CD4-positive, alpha-beta T cell treated with Interleukin-6 at 100 ng/mL for 8 hours (primary cell): ENCODE data around the gene ELF4.
A peak's percentile ranks its signal among the peaks of the same experiment; 100 is the strongest.
"Not testable (repeated sequence)": the region's sequence is repeated elsewhere in the genome, so short reads cannot be mapped to it uniquely, and the experiment has no call there.

ENCODE experiments used
- DNase-seq: peaks from one replicate; pipeline ENCODE4 v3.0.0-alpha.2; 2020; ENCODE audit warnings: mixed read lengths, low spot score

Gene ELF4

DNA sequence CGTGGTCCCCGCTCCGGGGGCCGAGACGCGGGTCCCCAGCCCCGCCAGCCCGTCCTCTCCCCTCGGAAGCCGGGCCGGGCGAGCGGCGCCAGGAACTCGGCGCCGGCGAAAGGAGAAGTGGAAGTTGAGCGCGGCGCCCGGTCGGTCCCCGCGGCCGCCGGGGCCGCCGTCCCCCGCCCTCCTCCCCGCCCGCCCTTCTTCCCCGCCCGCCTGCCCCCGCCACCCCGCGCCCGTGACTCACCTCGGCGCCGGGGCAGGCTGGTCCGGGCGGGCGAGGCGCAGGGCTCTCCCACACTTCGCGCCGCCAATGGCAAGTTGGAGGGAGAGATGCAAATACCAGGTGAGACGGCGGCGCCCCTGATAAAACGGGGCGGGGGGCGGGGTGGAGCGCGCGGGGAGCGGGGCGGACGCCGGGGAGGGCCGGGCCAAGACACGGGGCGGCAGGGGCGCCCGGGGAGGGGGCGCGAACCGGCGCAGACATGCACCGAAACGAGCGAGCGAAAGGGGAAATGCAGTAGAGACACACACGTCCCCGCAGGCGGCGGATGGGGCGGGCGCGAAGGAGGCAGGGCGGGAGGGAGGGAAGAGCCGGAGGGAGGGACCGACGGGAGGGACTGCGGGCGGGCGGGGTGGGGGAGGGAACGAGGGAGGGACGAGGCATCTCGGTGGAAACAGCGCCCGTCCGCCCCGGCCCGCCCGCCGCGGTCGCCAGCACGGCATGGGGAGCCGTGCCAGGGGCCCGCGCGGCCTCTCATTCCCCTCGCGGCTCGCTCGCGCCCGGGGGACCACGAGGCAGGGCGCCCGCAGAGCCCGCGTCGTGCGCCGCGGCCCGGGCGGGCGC lies at the start of gene ELF4:
Gene ELF4, minus strand, starts transcription at position 119 of the 841 bp plus-strand sequence. CDS start 29,167 bp downstream, outside the sequence.
- peak; percentile 68 for DNase-seq

DNA sequence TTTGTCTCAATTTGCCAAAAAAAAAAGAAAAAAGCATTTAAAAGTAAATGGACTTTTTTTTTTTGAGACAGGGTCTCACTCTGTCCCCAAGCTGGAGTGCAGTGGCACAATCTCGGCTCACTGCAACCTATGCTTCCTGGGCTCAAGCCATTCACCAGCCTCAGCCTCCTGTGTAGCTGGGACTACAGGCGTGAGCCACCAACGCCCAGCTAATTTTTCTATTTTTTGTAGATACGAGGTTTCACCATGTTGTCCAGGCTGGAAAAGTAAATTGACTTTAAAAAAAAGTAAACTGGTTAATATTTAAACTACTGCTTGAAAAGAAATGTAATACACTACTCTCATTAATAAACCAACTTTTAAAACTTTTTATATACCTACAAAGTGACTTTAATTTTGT lies 49.5 kb upstream of the ELF4 start:
- DNase-seq, result no peak

DNA sequence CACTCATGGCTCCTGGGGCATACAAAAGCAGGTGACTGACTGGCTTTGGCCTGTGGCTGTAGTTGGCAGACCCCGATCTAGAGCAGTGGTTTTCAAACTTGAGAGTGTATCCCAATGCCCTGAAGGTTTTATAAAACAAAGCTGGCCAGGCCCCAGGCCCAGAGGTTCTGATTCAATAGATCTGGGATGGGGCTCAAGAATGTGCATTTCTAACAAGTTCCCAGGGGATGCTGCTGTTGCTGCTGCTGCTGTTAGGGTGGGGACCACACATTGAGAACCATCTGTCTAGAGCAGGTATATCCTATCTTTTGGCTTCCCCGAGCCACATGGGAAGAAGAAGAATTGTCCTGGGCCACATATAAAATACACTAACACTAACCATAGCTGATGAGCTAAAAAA lies 48.0 kb upstream of the ELF4 start:
- no peak for DNase-seq

GRCh38 chrX:130155564-130155963 lies 45.3 kb upstream of the ELF4 start:
- no peak for DNase-seq

GRCh38 chrX:130147631-130148030 lies 37.3 kb upstream of the ELF4 start:
- no peak for DNase-seq

- no peak for DNase-seq
Measured at GRCh38 chrX:130145123-130145522, 34.8 kb upstream of the ELF4 start.

GRCh38 chrX:130144509-130144908 lies 34.2 kb upstream of the ELF4 start:
- DNase-seq, result no peak

DNA sequence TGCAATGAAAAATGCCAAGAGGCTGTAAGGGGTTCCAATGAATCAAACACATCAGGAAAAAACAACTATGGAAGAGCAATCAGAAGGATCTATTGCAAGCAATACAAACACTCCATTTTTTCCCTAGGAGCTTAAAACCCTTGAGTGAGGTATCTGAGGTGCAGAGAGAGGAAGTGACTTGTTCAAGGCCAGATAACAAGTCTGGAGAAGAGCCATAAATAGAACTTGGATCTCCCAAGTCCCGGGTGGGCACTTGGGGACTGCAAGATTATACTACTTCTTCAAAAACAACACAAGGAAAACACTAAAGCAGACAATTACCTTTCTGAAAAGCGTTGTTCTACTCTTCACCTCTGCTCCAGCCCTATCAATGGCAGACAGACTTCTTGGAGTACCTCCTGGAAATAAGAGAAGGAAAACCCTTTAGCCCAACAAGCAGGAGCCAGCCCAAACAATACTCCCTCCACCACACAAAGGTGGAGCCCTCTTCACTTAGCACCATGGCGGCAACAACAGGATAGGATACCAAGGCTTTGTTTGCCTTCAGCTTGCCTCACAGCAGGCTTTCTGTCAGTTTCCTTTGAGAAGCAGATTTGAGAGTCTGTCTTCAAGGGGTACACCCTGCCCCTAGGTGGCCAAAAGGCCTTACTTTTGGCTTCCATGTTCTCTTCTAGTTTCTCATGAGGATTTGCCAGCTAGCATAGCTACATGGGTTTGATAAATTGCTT lies 29.3 kb upstream of the ELF4 start:
- no peak for DNase-seq

DNA sequence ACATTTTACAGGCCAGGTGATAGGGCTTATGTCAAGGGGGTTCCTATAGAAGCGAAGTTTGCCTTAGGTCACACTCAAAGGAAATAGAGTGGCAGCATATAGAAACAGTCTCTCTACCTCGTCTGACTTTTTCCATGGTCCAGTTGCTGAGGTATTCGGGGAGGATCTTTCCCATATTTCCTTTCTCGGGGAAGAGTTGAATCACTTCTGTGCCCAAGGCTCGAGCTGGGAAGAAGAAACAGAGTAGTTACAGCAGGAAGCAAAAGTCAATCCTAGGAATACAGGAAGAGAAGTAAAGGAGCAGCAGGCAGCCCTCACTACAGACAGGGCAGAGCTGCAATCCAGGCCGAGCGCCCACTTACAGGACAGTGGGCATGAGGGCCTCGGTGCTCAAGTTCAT lies 26.7 kb upstream of the ELF4 start:
- no peak for DNase-seq

DNA sequence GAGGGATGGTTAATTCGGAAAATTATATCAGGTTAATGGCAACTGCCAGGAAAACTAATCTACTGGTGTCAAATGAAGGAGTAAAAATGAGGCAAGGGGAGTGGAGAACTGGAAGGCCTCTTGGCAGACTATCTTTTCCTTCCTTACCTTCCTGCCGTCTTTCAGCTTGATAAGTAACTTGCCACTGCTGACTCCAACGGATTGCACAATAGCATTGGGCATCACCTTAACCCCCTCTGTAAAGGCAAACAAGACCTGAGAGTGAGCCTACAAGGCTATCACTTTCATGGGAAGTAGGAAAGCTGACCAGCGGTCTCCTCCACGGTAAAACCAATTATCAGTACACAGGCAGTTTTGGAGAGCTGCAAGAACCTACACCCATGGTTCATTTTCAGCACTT lies 26.2 kb upstream of the ELF4 start:
- no peak for DNase-seq

DNA sequence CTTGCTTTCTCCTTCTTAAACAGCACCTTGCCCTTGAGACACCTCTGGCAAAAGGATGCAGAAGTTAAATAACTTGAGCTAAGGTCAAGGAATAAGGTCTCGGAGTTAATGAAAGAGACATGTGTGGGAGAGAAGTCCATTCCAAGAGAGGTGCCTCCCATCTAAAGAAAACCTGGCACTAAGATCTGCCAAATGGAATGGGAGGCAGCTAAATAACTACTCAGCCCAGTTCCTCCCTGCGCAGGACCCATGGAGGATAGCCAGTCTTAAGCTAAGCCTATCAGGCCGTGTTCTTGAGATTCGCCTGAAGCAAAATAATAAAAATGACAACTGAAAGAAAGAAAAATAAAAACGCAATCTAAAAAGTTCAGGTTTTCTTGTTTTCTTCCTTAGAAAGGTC lies 20.7 kb upstream of the ELF4 start:
- no peak for DNase-seq

GRCh38 chrX:130125091-130125874 lies 15.0 kb upstream of the ELF4 start:
- DNase-seq, result no peak

DNA sequence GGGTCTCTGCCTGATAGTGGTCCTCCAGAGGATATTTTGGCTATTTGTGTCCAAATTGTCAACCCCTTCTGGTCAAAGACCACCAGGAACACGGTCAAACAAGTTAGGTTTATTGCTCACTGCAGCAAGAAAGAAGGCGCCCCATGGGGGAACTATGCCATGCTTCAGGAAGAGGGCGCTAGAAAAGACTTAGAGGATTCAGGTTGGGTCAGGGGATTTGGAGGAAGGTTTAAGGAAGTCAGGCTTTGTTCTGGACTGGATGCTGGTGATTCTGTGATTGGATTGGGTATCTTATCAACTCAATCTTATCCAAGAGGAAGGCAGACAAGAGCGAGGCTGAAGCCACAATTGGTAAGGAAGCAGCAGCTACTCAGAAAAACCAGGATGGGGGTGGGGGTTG lies 14.3 kb upstream of the ELF4 start:
- no peak for DNase-seq

DNA sequence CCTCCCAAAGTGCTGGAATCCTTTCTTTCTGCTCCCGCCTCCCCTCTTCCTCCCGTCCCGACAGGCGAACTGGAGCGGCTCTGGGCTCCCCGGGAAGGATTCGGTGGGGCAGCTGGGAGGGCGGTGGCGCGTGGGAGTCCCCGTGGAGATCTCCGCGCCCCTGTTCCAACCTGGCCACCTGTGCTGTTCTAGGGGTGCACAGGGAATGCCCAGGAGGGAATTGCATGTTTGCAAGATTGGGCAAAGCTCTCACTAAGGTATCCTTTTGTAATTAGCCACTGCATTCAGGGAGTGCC lies 11.2 kb upstream of the ELF4 start:
- no peak for DNase-seq

GRCh38 chrX:130120746-130121504 lies 10.6 kb upstream of the ELF4 start:
- peak; percentile 61 for DNase-seq

DNA sequence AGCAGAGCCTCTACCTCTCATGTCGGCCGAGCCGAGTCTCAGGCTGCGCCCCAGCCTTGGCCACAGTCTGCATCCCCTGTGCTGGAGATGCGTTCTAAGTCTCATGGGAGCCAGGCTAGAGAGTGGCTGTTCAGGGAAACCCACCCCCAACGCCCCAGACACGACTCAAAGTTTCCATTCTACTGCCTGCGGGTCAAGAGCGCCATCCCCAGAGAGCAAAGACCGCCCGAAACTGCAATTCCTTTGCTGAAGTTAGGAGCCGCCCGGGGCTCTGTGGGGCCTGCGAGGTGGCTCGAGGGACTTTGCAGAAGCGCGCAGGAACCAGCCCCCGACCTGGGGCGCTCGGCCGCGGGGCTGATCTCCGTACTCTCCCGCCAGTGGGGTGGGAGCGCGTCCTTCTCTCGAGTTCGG lies 10.0 kb upstream of the ELF4 start:
- no peak for DNase-seq

DNA sequence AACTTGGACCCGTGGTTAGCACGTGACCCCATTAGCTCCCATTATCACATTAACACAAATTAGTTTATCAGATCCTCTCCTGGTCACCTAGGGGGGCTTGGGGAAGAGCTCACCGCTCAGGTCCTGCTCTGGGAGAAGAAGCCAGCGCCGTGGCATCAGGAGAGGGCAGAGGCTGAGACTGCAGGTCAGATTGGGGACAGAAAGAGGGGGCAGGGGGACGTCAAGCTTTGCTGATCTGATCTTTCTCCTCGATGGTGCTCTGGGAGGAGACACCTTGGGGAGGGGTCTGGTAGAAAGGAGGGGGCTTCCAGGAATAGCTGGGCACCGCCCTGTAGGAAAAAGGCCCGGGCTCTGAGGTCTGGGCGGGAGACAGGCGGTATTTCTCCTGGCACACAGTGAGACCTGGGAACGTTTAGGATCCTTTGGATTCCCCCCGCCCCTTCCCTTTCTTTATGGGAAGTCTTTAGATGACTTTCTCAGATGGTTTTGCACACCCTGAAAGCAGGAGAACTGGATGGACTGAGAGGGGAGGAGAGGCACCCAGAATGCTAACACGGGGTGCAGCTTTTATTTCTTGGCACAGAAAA lies 9.1 kb upstream of the ELF4 start:
- no peak for DNase-seq

DNA sequence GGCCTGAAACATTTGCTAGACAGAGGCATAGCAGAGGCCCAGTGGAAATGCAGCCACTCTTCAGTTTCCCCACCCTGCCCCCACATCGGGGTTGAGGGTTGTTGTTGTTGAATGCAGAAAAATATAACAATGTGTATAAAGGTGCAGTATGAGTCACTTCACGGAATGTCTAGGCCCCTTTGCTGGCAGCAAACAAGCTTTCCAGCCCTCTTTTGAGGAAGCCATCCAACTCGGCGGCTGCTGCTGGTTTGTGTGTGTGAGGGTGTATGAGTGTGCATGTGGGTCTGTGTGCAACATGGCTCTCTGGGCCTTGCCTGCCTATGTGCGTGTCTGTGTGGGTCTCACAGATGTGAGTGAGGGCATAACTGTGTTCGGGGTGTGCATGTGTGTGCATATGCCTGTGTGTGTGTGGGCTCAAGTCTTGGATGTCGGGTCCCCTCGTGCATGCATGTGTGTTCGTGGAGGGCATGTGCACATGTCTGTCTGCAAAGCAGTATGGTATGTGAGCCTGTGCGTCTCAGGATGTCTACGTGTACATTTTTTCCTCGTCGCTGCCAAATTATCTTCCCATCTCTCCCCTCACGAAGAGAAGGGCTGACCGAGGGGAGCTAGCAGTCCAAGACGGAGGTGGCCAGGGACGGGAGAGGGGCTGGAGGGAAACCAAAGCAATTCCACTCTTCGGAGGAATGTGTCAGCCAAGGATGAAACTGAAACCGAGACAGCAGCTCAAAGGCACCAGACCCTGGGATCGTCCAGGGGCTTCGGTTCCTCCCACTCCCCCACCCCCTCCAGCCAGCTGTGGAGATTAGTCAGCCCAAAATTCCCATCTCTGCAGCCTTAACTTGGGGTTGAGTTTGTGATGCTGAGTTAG lies 8.4 kb upstream of the ELF4 start:
- no peak for DNase-seq

- no peak for DNase-seq
Measured at GRCh38 chrX:130117166-130117565, 6.9 kb upstream of the ELF4 start.

DNA sequence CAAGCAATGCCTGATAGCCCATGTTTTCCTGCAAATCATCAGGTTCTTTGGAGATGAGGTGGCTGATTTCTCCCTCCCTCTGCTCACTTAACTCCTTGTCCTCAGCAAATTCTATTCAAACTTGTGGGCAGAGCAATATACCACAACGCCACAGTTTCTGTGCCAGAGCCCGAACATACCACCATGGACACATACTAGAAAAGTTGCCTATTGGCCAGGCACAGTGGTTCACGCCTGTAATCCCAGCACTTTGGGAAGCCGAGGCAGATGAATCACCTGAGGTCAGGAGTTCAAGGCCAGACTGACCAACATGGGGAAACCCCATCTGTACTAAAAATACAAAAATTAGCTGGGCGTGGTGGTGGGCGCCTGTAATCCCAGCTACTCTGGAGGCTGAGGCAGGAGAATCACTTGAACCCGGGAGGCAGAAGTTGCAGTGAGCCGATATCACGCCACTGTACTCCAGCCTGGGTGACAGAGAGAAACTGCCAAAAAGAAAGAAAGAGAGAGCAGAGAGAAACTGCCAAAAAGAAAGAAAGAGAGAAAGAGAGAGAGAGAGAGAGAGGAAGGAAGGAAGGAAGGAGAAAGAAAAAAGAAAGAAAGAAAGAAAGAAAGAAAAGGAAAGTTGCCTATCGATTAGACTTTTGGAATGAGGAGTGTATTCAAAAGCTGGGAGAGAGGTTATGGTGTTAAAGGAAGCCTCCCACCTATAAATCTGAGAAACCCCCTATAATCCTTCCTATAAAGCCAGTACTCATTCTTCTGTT lies 5.0 kb upstream of the ELF4 start:
- not testable (repeated sequence) for DNase-seq
